ENCODE measurements around the gene C15orf40.

C15orf40 gene

DNA sequence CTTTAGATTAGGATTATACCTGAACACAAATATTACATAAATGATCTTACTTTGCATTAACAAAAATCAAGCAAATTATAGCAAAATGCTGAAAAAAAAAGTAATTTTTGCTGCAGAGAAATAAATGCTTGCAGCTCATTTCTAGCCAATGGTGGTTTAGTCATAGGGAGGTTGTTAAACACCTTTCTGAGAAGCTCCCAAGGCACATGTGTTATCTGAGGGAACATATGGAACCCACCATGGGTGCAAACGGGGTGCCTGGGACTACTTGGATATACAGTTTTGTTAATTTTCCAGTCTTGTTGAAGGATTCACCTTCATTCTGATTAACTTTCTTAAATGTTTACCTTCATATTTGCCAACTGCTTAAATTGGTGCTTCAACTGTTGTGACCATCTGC is 34.4 kb downstream of the C15orf40 start:
- no peak overlapping the region for H3K4me3 Mint-ChIP-seq
- H3K36me3 Mint-ChIP-seq (ENCODE audit: low read depth), result no peaks in the 10 kb centered on the region
- no peak for DNase-seq
- H3K27ac Mint-ChIP-seq, result no peak overlapping the region
- H3K9me3 Mint-ChIP-seq, result no peaks in the 10 kb centered on the region
- H3K27me3 Mint-ChIP-seq, result no peaks in the 10 kb centered on the region
- H3K4me1 Mint-ChIP-seq (ENCODE audit: low read depth), result peaks cover 7% of the 10 kb centered on the region

DNA sequence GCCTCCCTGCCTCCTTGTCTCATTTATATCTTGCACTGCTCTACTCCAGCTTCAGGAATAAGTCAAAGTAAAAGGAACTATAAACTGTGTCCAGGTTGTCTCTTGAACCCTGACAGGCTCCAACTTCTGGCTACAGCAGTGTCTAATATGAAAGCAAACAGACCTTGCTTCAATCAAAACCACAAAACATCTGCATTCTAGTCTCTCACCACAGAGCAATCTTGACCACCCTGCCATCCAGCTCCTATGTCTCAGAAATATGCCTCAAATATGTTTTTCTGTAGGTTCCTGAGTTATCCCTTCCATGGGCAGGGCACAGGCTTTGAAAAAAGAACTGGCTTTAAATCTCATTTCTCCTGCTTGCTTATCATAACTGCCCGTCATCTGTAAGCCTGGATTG is 38.4 kb downstream of the C15orf40 start:
- H3K36me3 Mint-ChIP-seq (ENCODE audit: low read depth), result no peaks in the 10 kb centered on the region
- no peak for DNase-seq

DNA sequence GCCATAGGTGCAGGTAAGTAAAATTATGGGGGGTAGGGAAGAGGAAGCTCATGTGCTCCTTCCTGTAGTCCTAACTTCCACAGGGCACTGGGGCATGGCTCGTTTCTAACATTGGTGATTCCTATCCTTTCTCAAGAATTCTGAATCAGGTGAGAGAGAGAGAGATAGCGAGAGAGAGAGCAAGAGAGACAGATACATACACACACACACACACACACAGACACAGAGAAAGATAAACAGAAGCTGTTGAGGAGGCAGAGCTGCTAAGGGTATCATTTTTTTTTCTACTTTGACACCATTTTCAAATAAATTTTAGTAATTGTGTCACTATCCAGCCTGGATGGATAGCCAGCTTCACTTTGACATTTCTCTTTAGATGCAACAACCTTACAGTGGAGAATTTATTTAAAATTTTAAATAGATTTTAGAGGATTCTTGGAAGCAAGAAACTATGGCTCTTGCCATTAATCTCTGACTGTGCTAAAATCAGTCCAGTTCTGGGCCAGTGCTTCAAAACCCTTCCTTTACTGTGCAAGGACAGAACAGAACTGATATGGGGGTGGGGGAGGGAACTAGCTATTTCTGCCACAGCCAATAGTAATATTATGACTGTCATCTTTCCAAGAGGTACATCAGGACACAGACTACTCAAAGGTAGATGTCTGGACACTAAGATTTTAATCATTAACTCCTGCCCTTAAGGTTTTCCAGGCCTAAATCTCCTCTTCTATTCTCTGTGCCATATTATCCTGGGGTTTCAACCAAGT is 40.0 kb downstream of the C15orf40 start:
- no peak for DNase-seq
- peaks cover 7% of the 10 kb centered on the region for H3K4me1 Mint-ChIP-seq (ENCODE audit: low read depth)
- no peak overlapping the region for H3K4me3 Mint-ChIP-seq
- H3K27me3 Mint-ChIP-seq, result no peaks in the 10 kb centered on the region
- H3K36me3 Mint-ChIP-seq (ENCODE audit: low read depth), result no peaks in the 10 kb centered on the region
- no peak overlapping the region for H3K27ac Mint-ChIP-seq
- H3K9me3 Mint-ChIP-seq, result no peaks in the 10 kb centered on the region

More for the DNA sequence above, 38.4 kb downstream of the C15orf40 start:
- Mint-ChIP-seq H3K27me3 (no peaks in the 10 kb centered on the region), H3K4me3 (no peak overlapping the region), H3K4me1 (ENCODE audit: low read depth) (no peaks in the 10 kb centered on the region), H3K9me3 (no peaks in the 10 kb centered on the region), H3K27ac (no peak overlapping the region)

DNA sequence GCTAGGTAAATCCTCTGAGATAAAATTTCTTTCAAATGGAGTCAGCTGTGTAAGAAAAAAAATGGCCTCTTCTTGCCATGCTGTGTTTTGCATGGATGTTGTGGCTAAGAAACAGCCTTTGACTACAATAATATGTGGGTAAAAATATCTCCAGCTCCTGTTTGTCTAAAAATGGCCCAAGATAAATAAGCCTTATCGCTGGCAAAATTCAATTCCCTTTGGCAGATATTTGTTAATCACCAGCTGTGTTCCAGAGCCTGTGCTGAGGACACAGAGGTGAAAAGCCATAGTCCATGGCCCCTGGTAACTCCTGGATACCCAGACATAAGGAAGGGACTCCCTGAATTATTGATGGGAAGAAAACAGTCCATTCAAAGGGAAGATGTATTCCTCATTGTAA is 40.7 kb downstream of the C15orf40 start:
- H3K4me1 Mint-ChIP-seq (ENCODE audit: low read depth), result peaks cover 12% of the 10 kb centered on the region
- DNase-seq, result no peak
- no peak overlapping the region for H3K27ac Mint-ChIP-seq
- no peaks in the 10 kb centered on the region for H3K36me3 Mint-ChIP-seq (ENCODE audit: low read depth)
- H3K27me3 Mint-ChIP-seq, result no peaks in the 10 kb centered on the region
- H3K9me3 Mint-ChIP-seq, result no peaks in the 10 kb centered on the region
- no peak overlapping the region for H3K4me3 Mint-ChIP-seq

DNA sequence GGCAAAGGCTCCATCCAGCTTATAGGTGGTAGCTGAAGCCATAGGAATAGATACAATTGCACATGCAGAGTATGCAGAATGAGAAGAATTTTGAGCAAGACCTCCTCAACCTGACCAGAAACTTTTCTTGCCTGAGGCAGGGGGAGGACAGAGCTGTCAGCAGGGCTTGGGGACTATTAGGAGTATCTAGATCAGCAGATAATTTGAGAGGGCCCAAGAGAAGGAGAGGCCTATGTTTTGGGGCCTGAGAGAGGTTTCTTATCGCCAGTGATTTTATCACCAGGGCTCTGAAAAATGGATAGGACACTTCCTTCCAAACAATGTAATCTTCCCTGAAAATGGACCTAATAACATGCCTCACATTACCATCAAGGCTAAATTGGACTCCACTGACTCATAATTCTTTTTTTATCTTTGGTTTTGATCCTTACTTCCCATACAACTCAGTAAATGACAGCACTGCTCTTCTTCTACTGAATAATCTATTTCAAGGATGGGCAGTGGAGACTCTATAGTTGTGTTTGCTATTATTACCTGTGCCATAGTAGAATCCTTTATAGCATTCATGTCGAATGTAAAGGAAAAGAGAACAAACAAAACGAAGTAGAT is 41.3 kb downstream of the C15orf40 start:
- Mint-ChIP-seq H3K27ac (no peak overlapping the region), H3K36me3 (ENCODE audit: low read depth) (no peaks in the 10 kb centered on the region), H3K4me3 (no peak overlapping the region), H3K4me1 (ENCODE audit: low read depth) (peaks cover 12% of the 10 kb centered on the region), H3K9me3 (no peaks in the 10 kb centered on the region), H3K27me3 (no peaks in the 10 kb centered on the region)
- DNase-seq, result no peak

DNA sequence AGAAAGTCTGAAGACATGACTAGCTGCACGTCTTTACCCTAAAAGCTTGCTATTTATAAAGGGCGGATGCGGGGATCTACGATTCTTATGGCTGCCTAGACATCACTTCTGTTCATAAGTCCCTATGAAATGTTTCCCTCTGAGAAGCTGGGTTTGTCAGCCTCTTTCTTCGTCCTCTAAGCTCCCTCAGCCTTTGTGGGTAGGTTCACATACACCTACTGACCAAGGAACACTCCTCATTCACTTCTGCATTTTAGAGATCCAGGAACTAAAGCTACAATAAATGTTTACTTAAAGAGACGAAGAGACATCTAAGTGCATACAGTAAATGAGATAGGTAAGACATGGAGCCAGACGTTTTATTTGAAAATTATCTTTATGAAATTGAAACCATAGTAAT is 42.1 kb downstream of the C15orf40 start:
- Mint-ChIP-seq H3K27me3 (no peaks in the 10 kb centered on the region), H3K9me3 (no peaks in the 10 kb centered on the region), H3K27ac (no peak overlapping the region), H3K4me3 (no peak overlapping the region), H3K36me3 (ENCODE audit: low read depth) (no peaks in the 10 kb centered on the region), H3K4me1 (ENCODE audit: low read depth) (peaks cover 12% of the 10 kb centered on the region)
- DNase-seq, result no peak

DNA sequence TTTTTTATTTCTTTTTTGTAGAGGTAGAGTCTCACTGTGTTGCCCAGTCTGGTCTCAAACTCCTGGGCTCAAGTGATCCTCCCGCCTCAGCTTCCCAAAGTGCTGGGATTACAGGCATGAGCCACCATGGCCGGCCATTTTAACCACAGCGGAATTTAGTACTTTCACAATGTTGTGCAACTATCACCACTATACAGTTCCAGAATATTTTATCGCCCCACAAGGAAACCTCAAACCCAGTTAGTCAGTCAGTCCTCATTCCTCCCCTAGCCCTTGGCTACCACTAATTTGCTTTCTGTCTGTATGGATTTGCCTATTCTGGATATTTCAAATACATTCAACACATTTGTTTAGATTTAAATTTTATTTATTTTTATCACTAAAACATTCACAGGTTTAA is 43.4 kb downstream of the C15orf40 start:
- Mint-ChIP-seq H3K27me3 (no peaks in the 10 kb centered on the region), H3K36me3 (ENCODE audit: low read depth) (no peaks in the 10 kb centered on the region), H3K9me3 (no peaks in the 10 kb centered on the region), H3K27ac (no peak overlapping the region), H3K4me1 (ENCODE audit: low read depth) (peaks cover 12% of the 10 kb centered on the region), H3K4me3 (no peak overlapping the region)
- no peak for DNase-seq

DNA sequence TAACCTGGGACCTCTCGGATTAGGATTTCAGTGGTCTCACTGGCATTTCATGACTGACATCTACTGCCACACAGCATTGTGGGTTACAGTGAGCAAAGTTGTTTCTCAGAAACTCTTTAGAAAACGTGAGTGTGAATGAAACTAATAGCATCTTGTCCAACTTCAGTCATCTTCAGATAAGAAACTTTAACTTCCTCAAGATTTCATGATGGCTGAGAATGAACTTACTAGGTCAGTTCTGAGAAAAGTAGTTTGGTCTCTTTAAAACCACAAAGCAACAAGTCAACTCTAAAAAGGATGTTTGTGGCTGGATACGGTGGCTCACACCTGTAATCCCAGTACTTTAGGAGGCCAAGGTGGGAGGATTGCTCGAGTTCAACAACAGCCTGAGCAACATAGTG is 44.8 kb downstream of the C15orf40 start:
- H3K27ac Mint-ChIP-seq, result peak overlapping the region; percentile 26
- no peaks in the 10 kb centered on the region for H3K9me3 Mint-ChIP-seq
- H3K4me1 Mint-ChIP-seq (ENCODE audit: low read depth), result peaks cover 12% of the 10 kb centered on the region
- H3K4me3 Mint-ChIP-seq, result no peak overlapping the region
- H3K36me3 Mint-ChIP-seq (ENCODE audit: low read depth), result no peaks in the 10 kb centered on the region
- DNase-seq, result no peak
- H3K27me3 Mint-ChIP-seq, result no peaks in the 10 kb centered on the region

DNA sequence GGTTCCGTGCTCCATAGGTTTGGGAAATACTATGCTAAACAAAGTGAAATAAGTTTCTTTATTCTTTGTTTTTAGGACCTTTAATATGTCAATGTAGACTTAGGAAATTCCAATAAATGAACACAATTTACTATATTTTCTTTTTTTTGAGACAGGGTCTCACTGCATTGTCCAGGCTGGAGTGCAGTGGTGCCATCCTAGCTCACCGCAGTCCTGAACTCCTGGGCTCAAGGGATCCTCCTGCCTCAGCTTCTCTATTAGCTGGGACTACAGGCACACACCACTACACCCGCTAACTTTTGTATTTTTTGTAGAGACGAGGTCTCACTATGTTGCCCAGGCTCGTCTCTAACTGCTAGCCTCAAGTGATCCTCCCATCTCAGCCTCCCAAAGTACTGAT is 46.5 kb downstream of the C15orf40 start:
- peaks cover 12% of the 10 kb centered on the region for H3K4me1 Mint-ChIP-seq (ENCODE audit: low read depth)
- no peak overlapping the region for H3K27ac Mint-ChIP-seq
- DNase-seq, result no peak
- no peaks in the 10 kb centered on the region for H3K9me3 Mint-ChIP-seq
- no peaks in the 10 kb centered on the region for H3K27me3 Mint-ChIP-seq
- H3K36me3 Mint-ChIP-seq (ENCODE audit: low read depth), result no peaks in the 10 kb centered on the region
- H3K4me3 Mint-ChIP-seq, result no peak overlapping the region

DNA sequence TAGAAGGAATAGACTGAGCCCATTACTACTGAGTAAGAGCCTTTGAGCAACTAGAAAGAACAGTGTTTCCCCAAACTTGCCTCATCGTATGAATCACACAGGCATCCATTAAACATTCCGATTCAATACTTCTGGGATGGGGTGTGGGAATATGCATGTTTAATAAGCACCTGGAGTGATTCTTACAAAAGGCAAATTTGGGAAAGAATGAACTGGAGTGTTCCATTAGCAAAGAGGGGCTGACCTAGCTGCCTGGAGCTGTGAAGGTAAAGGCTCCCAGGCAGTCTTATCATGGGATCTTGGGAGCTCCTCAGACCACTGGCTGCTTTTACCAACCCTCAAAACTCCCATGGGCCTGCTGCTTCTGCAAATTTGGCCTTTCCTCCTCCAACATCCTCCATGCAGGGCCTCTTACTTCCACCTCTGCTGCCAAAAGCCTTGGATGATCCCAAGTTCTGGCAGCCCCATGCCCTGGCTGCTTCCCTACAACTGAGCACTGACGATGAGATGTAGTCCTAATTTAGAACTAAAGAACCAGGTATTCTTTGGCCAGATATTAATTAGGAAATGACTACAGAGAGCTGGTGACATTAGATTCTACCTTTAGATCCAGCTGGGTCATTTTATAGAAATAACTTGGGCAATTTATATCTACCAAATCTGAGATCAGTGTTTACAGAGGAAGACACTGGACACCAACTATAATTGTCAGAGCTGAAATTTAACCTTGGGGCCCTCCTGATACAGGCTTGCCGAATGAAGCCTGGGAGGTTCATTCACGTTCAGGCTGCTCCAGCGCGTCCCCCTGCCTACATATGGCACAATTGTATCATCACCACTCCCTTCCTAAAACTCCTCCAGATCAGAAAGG is 47.7 kb downstream of the C15orf40 start:
- Mint-ChIP-seq H3K4me3 (no peak overlapping the region), H3K27ac (no peak overlapping the region), H3K27me3 (no peaks in the 10 kb centered on the region), H3K36me3 (ENCODE audit: low read depth) (no peaks in the 10 kb centered on the region), H3K4me1 (ENCODE audit: low read depth) (peaks cover 12% of the 10 kb centered on the region), H3K9me3 (no peaks in the 10 kb centered on the region)
- no peak for DNase-seq

DNA sequence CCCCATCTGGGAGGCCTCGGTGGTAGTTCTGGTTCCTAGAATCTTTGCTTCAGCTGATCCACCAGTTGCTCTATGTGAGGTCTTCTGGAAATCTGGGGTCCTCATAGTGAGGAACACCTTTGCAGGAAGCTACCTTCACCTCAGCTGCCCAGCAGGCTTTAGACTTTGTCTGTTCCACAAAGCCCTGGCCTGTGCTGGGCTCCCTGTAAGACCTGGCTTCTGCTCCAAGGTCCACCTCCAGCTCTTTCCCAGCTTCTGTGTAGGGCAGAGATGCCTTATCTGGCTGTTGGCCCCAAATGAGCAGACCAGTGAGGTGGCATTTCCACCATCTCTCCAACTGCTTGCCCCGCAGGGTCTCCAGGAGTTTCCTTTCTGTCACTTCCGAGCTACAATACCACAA is 50.7 kb downstream of the C15orf40 start:
- H3K27ac Mint-ChIP-seq, result no peak overlapping the region
- H3K4me3 Mint-ChIP-seq, result no peak overlapping the region
- no peaks in the 10 kb centered on the region for H3K4me1 Mint-ChIP-seq (ENCODE audit: low read depth)
- no peaks in the 10 kb centered on the region for H3K27me3 Mint-ChIP-seq
- H3K9me3 Mint-ChIP-seq, result no peaks in the 10 kb centered on the region
- no peaks in the 10 kb centered on the region for H3K36me3 Mint-ChIP-seq (ENCODE audit: low read depth)
- DNase-seq, result no peak

DNA sequence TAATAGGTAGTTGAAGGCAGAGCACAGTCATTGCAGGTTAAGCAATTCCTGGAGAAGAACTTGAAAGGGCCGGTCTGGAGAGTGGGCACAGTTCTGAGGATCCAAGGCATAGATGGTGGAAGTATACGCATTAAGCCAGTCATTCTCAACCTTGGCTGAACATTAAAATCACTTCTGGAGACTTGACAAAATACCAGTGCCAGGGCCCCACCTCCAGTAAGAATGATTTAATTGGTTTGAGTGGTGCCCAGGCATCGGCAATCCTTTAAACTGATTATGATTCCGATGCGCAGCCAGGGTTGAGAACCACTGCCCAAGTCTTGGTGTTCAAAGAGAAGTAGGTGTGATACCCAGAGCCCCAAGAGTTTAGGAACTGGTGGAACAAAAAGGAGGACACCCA is 52.0 kb downstream of the C15orf40 start:
- H3K36me3 Mint-ChIP-seq (ENCODE audit: low read depth), result no peaks in the 10 kb centered on the region
- H3K27ac Mint-ChIP-seq, result no peak overlapping the region
- DNase-seq, result no peak
- no peaks in the 10 kb centered on the region for H3K4me1 Mint-ChIP-seq (ENCODE audit: low read depth)
- H3K9me3 Mint-ChIP-seq, result no peaks in the 10 kb centered on the region
- H3K4me3 Mint-ChIP-seq, result no peak overlapping the region
- H3K27me3 Mint-ChIP-seq, result no peaks in the 10 kb centered on the region

DNA sequence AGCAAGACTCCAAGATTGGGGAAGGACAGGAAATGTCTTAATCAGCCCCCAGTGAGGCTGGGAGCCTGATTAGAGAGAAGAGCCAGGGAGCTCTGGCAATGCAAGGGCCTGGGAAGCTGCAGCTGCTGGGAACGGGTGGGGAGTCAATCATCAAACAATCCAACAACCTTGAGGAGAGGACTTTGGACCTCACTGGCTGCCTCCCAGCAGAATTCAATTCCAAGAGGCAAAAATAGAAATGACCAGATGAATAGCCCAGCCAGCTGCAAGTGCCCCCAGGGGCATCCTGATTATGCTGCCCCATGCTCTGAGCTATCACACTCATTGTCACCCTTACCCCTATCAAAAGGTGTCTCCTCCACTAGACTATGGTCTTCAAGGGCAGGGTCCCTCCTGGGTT is 52.8 kb downstream of the C15orf40 start:
- DNase-seq, result no peak
- Mint-ChIP-seq H3K36me3 (ENCODE audit: low read depth) (no peaks in the 10 kb centered on the region), H3K4me3 (no peak overlapping the region), H3K27me3 (no peaks in the 10 kb centered on the region), H3K27ac (no peak overlapping the region), H3K9me3 (no peaks in the 10 kb centered on the region), H3K4me1 (ENCODE audit: low read depth) (no peaks in the 10 kb centered on the region)

DNA sequence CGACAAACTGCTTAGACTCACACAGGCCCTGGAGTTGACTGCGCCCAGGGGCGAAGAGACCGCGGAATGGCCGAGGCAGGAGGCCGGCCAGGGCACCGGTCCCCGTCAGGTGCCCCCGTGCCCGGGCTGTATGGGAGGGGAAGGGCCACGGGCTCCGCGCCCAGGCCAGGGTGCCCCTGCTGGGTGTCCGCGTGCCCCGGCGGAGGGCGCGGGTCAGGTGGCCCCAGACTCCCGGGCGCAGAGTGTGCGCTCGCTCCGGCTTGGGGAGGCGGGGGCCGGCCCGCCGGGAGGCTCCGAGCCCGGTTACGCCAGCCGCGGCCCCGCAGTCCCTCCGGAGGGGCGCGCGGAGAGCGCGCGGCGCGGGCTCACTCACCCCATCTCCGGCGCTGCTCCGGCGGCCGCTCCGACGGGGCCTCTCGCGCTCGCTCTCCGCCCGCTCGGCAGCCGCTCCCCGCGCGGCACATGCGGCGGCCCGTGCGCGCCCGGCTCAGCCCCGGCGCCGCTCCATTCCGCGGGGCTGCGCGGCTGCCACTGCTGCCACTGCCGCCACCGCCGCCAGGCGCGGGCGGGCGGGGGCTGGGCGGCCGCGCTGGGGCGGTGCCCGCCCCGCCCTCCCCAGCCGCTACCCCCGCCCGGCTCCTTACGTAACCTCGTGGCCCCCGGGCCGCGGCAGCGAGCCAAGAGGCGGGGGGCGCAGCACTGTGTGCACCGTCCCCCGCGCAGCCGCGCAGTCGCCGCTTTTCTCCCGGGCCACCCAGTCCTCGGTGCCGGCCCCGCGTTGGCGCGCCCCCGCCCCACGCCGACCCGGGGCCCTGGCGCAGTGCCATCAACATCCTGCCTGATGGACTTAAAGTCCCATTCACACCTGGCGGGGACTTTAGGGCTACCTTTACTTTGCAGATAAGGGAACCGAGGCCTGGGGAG is 59.0 kb downstream of the C15orf40 start, which contains the start of gene HOMER2:
Gene HOMER2 (minus strand): TSS at position 563 of the 924 bp plus-strand sequence. CDS start 185 bp downstream, at position 378.
- no peaks in the 10 kb centered on the region for H3K36me3 Mint-ChIP-seq (ENCODE audit: low read depth)

More for the DNA sequence above, 59.0 kb downstream of the C15orf40 start, which contains the start of gene HOMER2:
- peak within 1 kb of the TSS; percentile 28 for H3K27ac Mint-ChIP-seq
- peak; percentile 48 for DNase-seq
- H3K4me3 Mint-ChIP-seq, result peak within 1 kb of the TSS; percentile 57
- H3K27me3 Mint-ChIP-seq, result peaks cover 7% of the 10 kb centered on the region
- H3K4me1 Mint-ChIP-seq (ENCODE audit: low read depth), result no peaks in the 10 kb centered on the region
- no peaks in the 10 kb centered on the region for H3K9me3 Mint-ChIP-seq

All from activated T-cell treated with anti-CD3 and anti-CD28 coated beads, Interleukin-2, amount 50 U/mL, for 24 hours (primary cell).